Astrocyte (in vitro differentiated cells and primary cell): ENCODE data around the gene IL27RA. TPM values are rescaled to one million over a fixed set of nuclear protein-coding genes. Genes with fewer than 3 reads are reported as not detected.

Source experiments
- DNase-seq: peaks from one replicate; pipeline ENCODE4 v3.0.0-alpha.2; 2010; ENCODE audit warnings: low read depth
- FAIRE-seq: peaks from 2 replicates; lab custom pipeline; 2011; peaks lifted over from hg19 to GRCh38; lab: Jason Lieb, UNC
- H2AFZ ChIP-seq: 2 replicates; pipeline ENCODE4 v1.6.0; 2012; ENCODE audit warnings: low read depth, low read length, inconsistent platforms
- H3K27ac ChIP-seq: 2 replicates; pipeline ENCODE4 v1.5.1; 2011; ENCODE audit warnings: low read depth, low read length, inconsistent platforms
- H3K27me3 ChIP-seq: 2 replicates; pipeline ENCODE4 v1.6.0; 2011; ENCODE audit warnings: low read length, inconsistent platforms; ENCODE audit not compliant: insufficient read depth
- H3K36me3 ChIP-seq: 2 replicates; pipeline ENCODE4 v1.5.1; 2011; ENCODE audit warnings: low read length, inconsistent platforms; ENCODE audit not compliant: insufficient read depth
- H3K4me1 ChIP-seq: 2 replicates; pipeline ENCODE4 v1.5.1; 2011; ENCODE audit warnings: low read length, inconsistent platforms; ENCODE audit not compliant: insufficient read depth
- H3K4me2 ChIP-seq: 2 replicates; pipeline ENCODE4 v1.6.0; 2012; ENCODE audit warnings: low read length, inconsistent platforms
- H3K4me3 ChIP-seq: 2 replicates; pipeline ENCODE4 v1.5.1; 2011; ENCODE audit warnings: low read depth, mild to moderate bottlenecking, low read length, inconsistent platforms; ENCODE audit not compliant: insufficient read depth
- H3K79me2 ChIP-seq: 2 replicates; pipeline ENCODE4 v1.6.0; 2012; ENCODE audit warnings: mild to moderate bottlenecking, low read length, inconsistent platforms; ENCODE audit not compliant: insufficient read depth
- H3K9ac ChIP-seq: 2 replicates; pipeline ENCODE4 v1.6.0; 2012; ENCODE audit warnings: mild to moderate bottlenecking, low read length, inconsistent platforms
- H3K9me3 ChIP-seq: 2 replicates; pipeline ENCODE4 v1.5.1; 2012; ENCODE audit warnings: low read depth, mild to moderate bottlenecking, low read length, inconsistent platforms; ENCODE audit not compliant: insufficient read depth
- H4K20me1 ChIP-seq: 2 replicates; pipeline ENCODE4 v1.6.0; 2012; ENCODE audit warnings: low read length, inconsistent platforms; ENCODE audit not compliant: insufficient read depth
- H3K27ac Mint-ChIP-seq: one replicate; pipeline ENCODE4 v1.8.0; 2021; ENCODE audit warnings: mild to moderate bottlenecking, mixed read lengths; ENCODE audit not compliant: unreplicated experiment
- H3K27me3 Mint-ChIP-seq: one replicate; pipeline ENCODE4 v1.8.0; 2021; ENCODE audit warnings: low read depth, mixed read lengths; ENCODE audit not compliant: unreplicated experiment
- H3K36me3 Mint-ChIP-seq: one replicate; pipeline ENCODE4 v1.8.0; 2021; ENCODE audit warnings: low read depth, mixed read lengths; ENCODE audit not compliant: unreplicated experiment
- H3K4me1 Mint-ChIP-seq: one replicate; pipeline ENCODE4 v1.8.0; 2021; ENCODE audit warnings: low read depth, mixed read lengths; ENCODE audit not compliant: unreplicated experiment
- H3K4me3 Mint-ChIP-seq: one replicate; pipeline ENCODE4 v1.8.0; 2021; ENCODE audit warnings: mild to moderate bottlenecking, moderate library complexity, mixed read lengths; ENCODE audit not compliant: unreplicated experiment
- H3K9me3 Mint-ChIP-seq: one replicate; pipeline ENCODE4 v1.8.0; 2021; ENCODE audit warnings: mild to moderate bottlenecking, mixed read lengths; ENCODE audit not compliant: unreplicated experiment
- CTCF ChIP-seq: IDR thresholded peaks from 2 replicates; pipeline ENCODE4 v1.5.1; 2011; ENCODE audit warnings: low read depth, mild to moderate bottlenecking, inconsistent platforms, low read length, moderate library complexity; ENCODE audit not compliant: insufficient read depth
- EZH2 ChIP-seq: IDR thresholded peaks from 2 replicates; pipeline ENCODE4 v1.6.1; 2012; ENCODE audit warnings: mild to moderate bottlenecking, low read length, inconsistent platforms; ENCODE audit not compliant: insufficient read depth
- total RNA-seq: library from RNA; stranded (reverse); gene quantifications from 2 replicates; pipeline ENCODE4 v1.2.1, GENCODE V29; 2021

IL27RA gene
- total RNA-seq, 1 donor from 2014 or later: 5.7 TPM

GRCh38 chr19:14093117-14093823 lies 61.7 kb downstream of the IL27RA start:
- Histone ChIP-seq H3K27ac (no peak overlapping the region), H4K20me1 (peaks cover 11% of the 10 kb centered on the region), H3K4me2 (no peak overlapping the region), H3K27me3 (no peaks in the 10 kb centered on the region), H3K4me1 (peaks cover 13% of the 10 kb centered on the region), H3K9ac (no peak overlapping the region), H3K9me3 (peaks cover 7% of the 10 kb centered on the region), H3K4me3 (no peak overlapping the region), H3K79me2 (no peaks in the 10 kb centered on the region), H3K36me3 (peaks cover 10% of the 10 kb centered on the region), H2AFZ (no peak overlapping the region)
- FAIRE-seq: no peak
- Mint-ChIP-seq H3K4me1 (peaks cover 5% of the 10 kb centered on the region), H3K36me3 (peaks cover 22% of the 10 kb centered on the region), H3K9me3 (peaks cover 9% of the 10 kb centered on the region), H3K27ac (no peak overlapping the region), H3K27me3 (no peaks in the 10 kb centered on the region), H3K4me3 (no peak overlapping the region)
- no peak for DNase-seq
- TF ChIP-seq CTCF: no peak
- no peak for TF ChIP-seq EZH2

GRCh38 chr19:14094854-14095253 lies 63.3 kb downstream of the IL27RA start:
- no peaks in the 10 kb centered on the region for H3K27me3 Mint-ChIP-seq
- H3K4me3 ChIP-seq: no peak overlapping the region
- no peaks in the 10 kb centered on the region for H4K20me1 ChIP-seq
- peaks cover 9% of the 10 kb centered on the region for H3K9me3 Mint-ChIP-seq
- peaks cover 3% of the 10 kb centered on the region for H3K36me3 ChIP-seq
- no peak for TF ChIP-seq EZH2
- TF ChIP-seq CTCF: no peak
- H3K4me1 ChIP-seq: peaks cover 8% of the 10 kb centered on the region
- H3K27ac ChIP-seq: no peak overlapping the region
- no peaks in the 10 kb centered on the region for H3K79me2 ChIP-seq
- H3K36me3 Mint-ChIP-seq: peaks cover 19% of the 10 kb centered on the region
- no peak overlapping the region for H3K4me3 Mint-ChIP-seq
- no peak overlapping the region for H2AFZ ChIP-seq
- peaks cover 4% of the 10 kb centered on the region for H3K4me1 Mint-ChIP-seq
- H3K27me3 ChIP-seq: no peaks in the 10 kb centered on the region
- DNase-seq: no peak
- peaks cover 7% of the 10 kb centered on the region for H3K9me3 ChIP-seq
- H3K9ac ChIP-seq: no peak overlapping the region
- H3K27ac Mint-ChIP-seq: no peak overlapping the region
- no peak overlapping the region for H3K4me2 ChIP-seq
- FAIRE-seq: no peak
